Sciatic nerve (tissue), 2 donors: Measurements from ENCODE around the gene TMA16. TPM values are rescaled to one million over a fixed set of nuclear protein-coding genes. Genes with fewer than 3 reads are reported as not detected.
"Not testable (repeated sequence)": the region's sequence is repeated elsewhere in the genome, so short reads cannot be mapped to it uniquely, and the experiment has no call there.

ENCODE experiments used
- ATAC-seq: fragments of 200-7000 bp; cut with Tn5 transposase; one replicate; pipeline ENCODE4 v1.9.1; 2020; ENCODE audit warnings: mild to moderate bottlenecking, moderate library complexity
- DNase-seq: peaks from one replicate; pipeline ENCODE4 v3.0.0-alpha.2; 2020; ENCODE audit warnings: low spot score
- intact Hi-C: fragments of 100-400 bp; cut with DNase I; formaldehyde crosslinking; loops from one replicate; pipeline ENCODE4 v1.14.2; 2022
- total RNA-seq: library from RNA; stranded (reverse); fragmentation: NEBNext Ultra II Directional; extraction: Animal tissue kit (Norgen Biotek cat#: 25700); gene quantifications from one replicate; pipeline ENCODE4 v1.2.1, GENCODE V29; 2021
- donor health status: DM: no; HTN: no; CAD: no.
- donor health status: DM: no; HTN: no; CAD: no.

TMA16 gene
- 28.0 TPM for total RNA-seq

GRCh38 chr4:163494360-163495241, at the start of gene TMA16:
Gene TMA16, plus strand, starts transcription at chr4:163494690. Its CDS starts 112 bp downstream, at chr4:163494802.
- intact Hi-C loops, result loop anchor here (10.0 kb wide), 1 partner anchor 50 kb away; no protein-coding TSS in a partner anchor

GRCh38 chr4:163447023-163447422, 47.5 kb upstream of the TMA16 start:
- DNase-seq, intact Hi-C loops, ATAC-seq: not testable (repeated sequence)

More at GRCh38 chr4:163494360-163495241, at the start of gene TMA16:
- ATAC-seq (peak; percentile 96), DNase-seq (peak; percentile 88)

GRCh38 chr4:163447481-163447880, 47.0 kb upstream of the TMA16 start:
- DNase-seq (no peak), ATAC-seq (no peak)
- intact Hi-C loops, result no loop called here

GRCh38 chr4:163448540-163449203, 45.8 kb upstream of the TMA16 start:
- ATAC-seq (no peak), DNase-seq (no peak)
- intact Hi-C loops, result no loop called here

GRCh38 chr4:163462556-163462955, 31.9 kb upstream of the TMA16 start:
- DNase-seq, result no peak
- intact Hi-C loops, result no loop called here
- ATAC-seq, result no peak

GRCh38 chr4:163467082-163467770, 27.3 kb upstream of the TMA16 start:
- no peak for ATAC-seq
- DNase-seq, result no peak
- intact Hi-C loops, result no loop called here

- DNase-seq, result no peak
- intact Hi-C loops, result no loop called here
- no peak for ATAC-seq
These were observed 24.1 kb upstream of the TMA16 start for GRCh38 chr4:163470391-163470790.

GRCh38 chr4:163473130-163473529, 21.4 kb upstream of the TMA16 start:
- ATAC-seq (no peak), DNase-seq (no peak)
- intact Hi-C loops, result no loop called here

- intact Hi-C loops, result no loop called here
- ATAC-seq (no peak), DNase-seq (no peak)
These were observed 20.9 kb upstream of the TMA16 start, which contains the start of gene TKTL2 for GRCh38 chr4:163473576-163473975. Gene TKTL2, minus strand, starts transcription at chr4:163473754. Its CDS starts 20 bp downstream, at chr4:163473734.

GRCh38 chr4:163474027-163474426, 20.5 kb upstream of the TMA16 start:
- intact Hi-C loops, result no loop called here
- DNase-seq (no peak), ATAC-seq (no peak)

GRCh38 chr4:163476761-163477438, 17.6 kb upstream of the TMA16 start:
- ATAC-seq, result no peak
- no peak for DNase-seq
- intact Hi-C loops, result no loop called here

GRCh38 chr4:163482190-163482589, 12.3 kb upstream of the TMA16 start:
- no peak for DNase-seq
- ATAC-seq, result no peak
- intact Hi-C loops, result no loop called here

- intact Hi-C loops, result no loop called here
- ATAC-seq, result peak; percentile 60
- DNase-seq, result peak; percentile 63
These were observed 9.6 kb upstream of the TMA16 start for GRCh38 chr4:163484906-163485305.

- no peak for ATAC-seq
- intact Hi-C loops, result no loop called here
These were observed 8.9 kb upstream of the TMA16 start for GRCh38 chr4:163485589-163485988.

GRCh38 chr4:163486321-163486720, 8.2 kb upstream of the TMA16 start:
- no peak for ATAC-seq
- intact Hi-C loops, result no loop called here
- no peak for DNase-seq

More at GRCh38 chr4:163485589-163485988, 8.9 kb upstream of the TMA16 start:
- DNase-seq, result no peak

GRCh38 chr4:163489929-163490328, 4.6 kb upstream of the TMA16 start:
- no peak for ATAC-seq
- DNase-seq, result no peak
- intact Hi-C loops, result loop anchor here (10.0 kb wide), 1 partner anchor 55 kb away; no protein-coding TSS in a partner anchor

GRCh38 chr4:163492951-163493504, 1.5 kb upstream of the TMA16 start:
- no peak for DNase-seq
- ATAC-seq, result no peak
- intact Hi-C loops, result loop anchor here (10.0 kb wide), 1 partner anchor 52 kb away; no protein-coding TSS in a partner anchor

GRCh38 chr4:163493643-163494359, 689 bp upstream of the TMA16 start:
- ATAC-seq, result peak; percentile 44
- DNase-seq, result peak; percentile 67
- intact Hi-C loops, result loop anchor here (10.0 kb wide), 1 partner anchor 51 kb away; no protein-coding TSS in a partner anchor
